Activated CD4-positive, CD25-positive, alpha-beta regulatory T cell treated with anti-CD3 and anti-CD28 coated beads, Interleukin-2, amount 50 U/mL, for 24 hours (primary cell): Measurements from ENCODE around the gene POLG2.
"Not testable (repeated sequence)": the region's sequence is repeated elsewhere in the genome, so short reads cannot be mapped to it uniquely, and the experiment has no call there.

Experiments used
- ATAC-seq, 2 donors: fragments of 150-1000 bp; cut with Tn5 transposase; one replicate each; pipeline ENCODE4 v1.10.0; 2021; ENCODE audit warnings: mild to moderate bottlenecking in 1 of 2, moderate library complexity in 1 of 2

The POLG2 gene

GRCh38 chr17:64480951-64481350, 15.9 kb downstream of the POLG2 start:
- ATAC-seq, result no peak

- no peak for ATAC-seq
These were observed 19.0 kb downstream of the POLG2 start for GRCh38 chr17:64477849-64478248.

GRCh38 chr17:64472564-64472963, 24.3 kb downstream of the POLG2 start:
- no peak for ATAC-seq

GRCh38 chr17:64471440-64471839, 25.4 kb downstream of the POLG2 start:
- no peak for ATAC-seq

GRCh38 chr17:64470625-64471024, 26.2 kb downstream of the POLG2 start:
- no peak for ATAC-seq

GRCh38 chr17:64466834-64467233, 30.0 kb downstream of the POLG2 start:
- not testable (repeated sequence) for ATAC-seq

- ATAC-seq, result no peak
These were observed 30.7 kb downstream of the POLG2 start for GRCh38 chr17:64466019-64466735.

- ATAC-seq, result no peak
These were observed 35.1 kb downstream of the POLG2 start for GRCh38 chr17:64461788-64462187.

- no peak for ATAC-seq
These were observed 35.9 kb downstream of the POLG2 start for GRCh38 chr17:64460955-64461354.

- ATAC-seq, result not testable (repeated sequence)
These were observed 37.0 kb downstream of the POLG2 start for GRCh38 chr17:64459818-64460217.

GRCh38 chr17:64459284-64459747, 37.5 kb downstream of the POLG2 start:
- no peak for ATAC-seq

GRCh38 chr17:64458756-64459155, 38.1 kb downstream of the POLG2 start:
- no peak for ATAC-seq

- no peak for ATAC-seq
These were observed 39.7 kb downstream of the POLG2 start for GRCh38 chr17:64457156-64457555.

- no peak for ATAC-seq
These were observed 40.6 kb downstream of the POLG2 start for GRCh38 chr17:64455993-64456885.

GRCh38 chr17:64449545-64449944, 47.3 kb downstream of the POLG2 start:
- no peak for ATAC-seq

- ATAC-seq, result no peak
These were observed 48.0 kb downstream of the POLG2 start, which contains the start of gene MILR1 for GRCh38 chr17:64448665-64449512. MILR1 (plus strand) TSS chr17:64449115; CDS start chr17:64449169, 54 bp downstream.

- ATAC-seq, result no peak
These were observed 49.3 kb downstream of the POLG2 start for GRCh38 chr17:64447526-64447925.

GRCh38 chr17:64443086-64443760, 53.6 kb downstream of the POLG2 start:
- ATAC-seq, result no peak

GRCh38 chr17:64442541-64442971, 54.3 kb downstream of the POLG2 start:
- no peak for ATAC-seq

GRCh38 chr17:64441772-64442540, 54.9 kb downstream of the POLG2 start:
- ATAC-seq, result peak in 1 of 2 donors; percentile 36

GRCh38 chr17:64439956-64440355, 56.9 kb downstream of the POLG2 start:
- ATAC-seq, result no peak
